HEK293 (cell line): ENCODE results near the gene JADE3.

Source experiments
- GLIS2 ChIP-seq: fragments of 450-650 bp; formaldehyde crosslinking; IDR thresholded peaks from 2 replicates; pipeline ENCODE4 v1.5.1; 2016; ENCODE audit warnings: missing biosample characterization, missing genetic modification characterization
- HOXA7 ChIP-seq: sonication (generic); formaldehyde crosslinking; IDR thresholded peaks from 2 replicates; pipeline ENCODE4 v1.8.1; 2022; ENCODE audit warnings: missing genetic modification reagents, borderline replicate concordance
- OSR2 ChIP-seq: fragments of 450-650 bp; formaldehyde crosslinking; IDR thresholded peaks from 2 replicates; pipeline ENCODE4 v1.5.1; 2016; ENCODE audit warnings: missing biosample characterization, missing genetic modification characterization
- PRDM10 ChIP-seq: fragments of 450-650 bp; formaldehyde crosslinking; IDR thresholded peaks from 2 replicates; pipeline ENCODE4 v1.5.1; 2016; ENCODE audit warnings: missing biosample characterization, missing genetic modification characterization
- SCRT1 ChIP-seq: fragments of 450-650 bp; formaldehyde crosslinking; IDR thresholded peaks from 2 replicates; pipeline ENCODE4 v1.5.1; 2016; ENCODE audit warnings: missing biosample characterization, missing genetic modification characterization, borderline replicate concordance
- SCRT2 ChIP-seq: fragments of 450-650 bp; formaldehyde crosslinking; IDR thresholded peaks from 2 replicates; pipeline ENCODE4 v1.5.1; 2016; ENCODE audit warnings: missing biosample characterization, missing genetic modification characterization
- ZFP37 ChIP-seq: fragments of 450-650 bp; formaldehyde crosslinking; IDR thresholded peaks from 2 replicates; pipeline ENCODE4 v1.5.1; 2016; ENCODE audit warnings: missing biosample characterization, missing genetic modification characterization
- ZFP41 ChIP-seq: fragments of 450-650 bp; formaldehyde crosslinking; IDR thresholded peaks from 2 replicates; pipeline ENCODE4 v1.5.1; 2016; ENCODE audit warnings: missing biosample characterization, missing genetic modification characterization, borderline replicate concordance
- ZNF19 ChIP-seq: fragments of 450-650 bp; formaldehyde crosslinking; IDR thresholded peaks from 2 replicates; pipeline ENCODE4; 2016; ENCODE audit warnings: missing biosample characterization, missing genetic modification characterization, low read depth
- ZNF324 ChIP-seq: fragments of 450-650 bp; formaldehyde crosslinking; IDR thresholded peaks from 2 replicates; pipeline ENCODE4 v1.5.1; 2016; ENCODE audit warnings: missing biosample characterization, missing genetic modification characterization
- ZNF335 ChIP-seq: fragments of 450-650 bp; formaldehyde crosslinking; conservative IDR thresholded peaks from 2 replicates; pipeline ENCODE4 v1.5.1; 2016; ENCODE audit warnings: missing biosample characterization, missing genetic modification characterization
- ZNF426 ChIP-seq: fragments of 450-650 bp; formaldehyde crosslinking; IDR thresholded peaks from 2 replicates; pipeline ENCODE4 v1.5.1; 2017; ENCODE audit warnings: missing biosample characterization, missing genetic modification characterization, mild to moderate bottlenecking, inconsistent platforms, moderate library complexity
- ZNF433 ChIP-seq: fragments of 450-650 bp; formaldehyde crosslinking; IDR thresholded peaks from 2 replicates; pipeline ENCODE4 v1.5.1; 2016; ENCODE audit warnings: missing biosample characterization, missing genetic modification characterization, low read depth
- ZNF449 ChIP-seq: fragments of 450-650 bp; formaldehyde crosslinking; IDR thresholded peaks from 2 replicates; pipeline ENCODE4 v1.5.1; 2017; ENCODE audit warnings: missing biosample characterization, mild to moderate bottlenecking, missing genetic modification characterization, moderate library complexity
- ZNF530 ChIP-seq: fragments of 450-650 bp; formaldehyde crosslinking; IDR thresholded peaks from 2 replicates; pipeline ENCODE4 v1.5.1; 2016; ENCODE audit warnings: low read depth, missing biosample characterization, missing genetic modification characterization
- ZNF560 ChIP-seq: fragments of 450-650 bp; formaldehyde crosslinking; IDR thresholded peaks from 2 replicates; pipeline ENCODE4 v1.5.1; 2017; ENCODE audit warnings: missing biosample characterization, missing genetic modification characterization, borderline replicate concordance
- ZNF610 ChIP-seq: fragments of 450-650 bp; formaldehyde crosslinking; IDR thresholded peaks from 2 replicates; pipeline ENCODE4 v1.5.1; 2016; ENCODE audit warnings: missing biosample characterization, missing genetic modification characterization, borderline replicate concordance
- ZNF626 ChIP-seq: fragments of 450-650 bp; sonication (Bioruptor Pico); formaldehyde crosslinking; IDR thresholded peaks from 2 replicates; pipeline ENCODE4 v1.5.1; 2018; ENCODE audit warnings: missing biosample characterization, missing genetic modification characterization, inconsistent platforms
- ZNF76 ChIP-seq: fragments of 450-650 bp; formaldehyde crosslinking; IDR thresholded peaks from 2 replicates; pipeline ENCODE4; 2016; ENCODE audit warnings: low read depth, missing biosample characterization, missing genetic modification characterization, borderline replicate concordance
- ZNF768 ChIP-seq: fragments of 450-650 bp; formaldehyde crosslinking; IDR thresholded peaks from 2 replicates; pipeline ENCODE4 v1.5.1; 2018; ENCODE audit warnings: missing biosample characterization, mild to moderate bottlenecking, missing genetic modification characterization
- ZNF792 ChIP-seq: fragments of 450-650 bp; formaldehyde crosslinking; IDR thresholded peaks from 2 replicates; pipeline ENCODE4 v1.5.1; 2016; ENCODE audit warnings: missing biosample characterization, missing genetic modification characterization
- TF ChIP-seq, protein P1 (sequence below): fragments of 450-650 bp; formaldehyde crosslinking; IDR thresholded peaks from 2 replicates; pipeline ENCODE4 v1.5.1; 2016; ENCODE audit warnings: missing biosample characterization, missing genetic modification characterization
- TF ChIP-seq, protein P2 (sequence below): fragments of 450-650 bp; formaldehyde crosslinking; conservative IDR thresholded peaks from 2 replicates; pipeline ENCODE4 v1.5.1; 2016; ENCODE audit warnings: low read depth, missing biosample characterization, missing genetic modification characterization
- TF ChIP-seq, protein P3 (sequence below): fragments of 450-650 bp; formaldehyde crosslinking; IDR thresholded peaks from 2 replicates; pipeline ENCODE4 v1.5.1; 2017; ENCODE audit warnings: missing biosample characterization, missing genetic modification characterization
- TF ChIP-seq, protein P4 (sequence below): IDR thresholded peaks from 2 replicates; pipeline ENCODE4 v1.6.1; 2011; ENCODE audit warnings: mild to moderate bottlenecking, low read depth, low read length, borderline replicate concordance

The JADE3 gene

GRCh38 chrX:46903458-46904242 is 8.6 kb upstream of the JADE3 start (continued):
- TF ChIP-seq PRDM10 (tag by site-specific recombination), result peak; percentile 73; the same call in 1 of the 2 replicates
- TF ChIP-seq OSR2 (tag by site-specific recombination), result peak; percentile 83
- TF ChIP-seq SCRT2 (tag by site-specific recombination), result peak; percentile 92
- TF ChIP-seq ZNF19 (tag by site-specific recombination), result no peak
- no peak for TF ChIP-seq HOXA7 (CRISPR knock-in tag)
- no peak for TF ChIP-seq ZNF560
- TF ChIP-seq ZFP37 (tag by site-specific recombination), result peak; percentile 50; the same call in 1 of the 2 replicates
- TF ChIP-seq ZNF792 (tag by site-specific recombination), result no peak
- TF ChIP-seq SCRT1 (tag by site-specific recombination), result peak; percentile 91
- TF ChIP-seq ZNF433 (tag by site-specific recombination), result no peak
- TF ChIP-seq ZNF626 (tag by site-specific recombination), result no peak
- no peak for TF ChIP-seq ZNF530 (tag by site-specific recombination)
- TF ChIP-seq, protein P1, sequence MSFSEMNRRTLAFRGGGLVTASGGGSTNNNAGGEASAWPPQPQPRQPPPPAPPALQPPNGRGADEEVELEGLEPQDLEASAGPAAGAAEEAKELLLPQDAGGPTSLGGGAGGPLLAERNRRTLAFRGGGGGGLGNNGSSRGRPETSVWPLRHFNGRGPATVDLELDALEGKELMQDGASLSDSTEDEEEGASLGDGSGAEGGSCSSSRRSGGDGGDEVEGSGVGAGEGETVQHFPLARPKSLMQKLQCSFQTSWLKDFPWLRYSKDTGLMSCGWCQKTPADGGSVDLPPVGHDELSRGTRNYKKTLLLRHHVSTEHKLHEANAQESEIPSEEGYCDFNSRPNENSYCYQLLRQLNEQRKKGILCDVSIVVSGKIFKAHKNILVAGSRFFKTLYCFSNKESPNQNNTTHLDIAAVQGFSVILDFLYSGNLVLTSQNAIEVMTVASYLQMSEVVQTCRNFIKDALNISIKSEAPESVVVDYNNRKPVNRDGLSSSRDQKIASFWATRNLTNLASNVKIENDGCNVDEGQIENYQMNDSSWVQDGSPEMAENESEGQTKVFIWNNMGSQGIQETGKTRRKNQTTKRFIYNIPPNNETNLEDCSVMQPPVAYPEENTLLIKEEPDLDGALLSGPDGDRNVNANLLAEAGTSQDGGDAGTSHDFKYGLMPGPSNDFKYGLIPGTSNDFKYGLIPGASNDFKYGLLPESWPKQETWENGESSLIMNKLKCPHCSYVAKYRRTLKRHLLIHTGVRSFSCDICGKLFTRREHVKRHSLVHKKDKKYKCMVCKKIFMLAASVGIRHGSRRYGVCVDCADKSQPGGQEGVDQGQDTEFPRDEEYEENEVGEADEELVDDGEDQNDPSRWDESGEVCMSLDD (tag by site-specific recombination), result no peak; the same call in 1 of the 2 replicates
- TF ChIP-seq ZNF324, result no peak
- no peak for TF ChIP-seq ZNF426 (tag by site-specific recombination)
- TF ChIP-seq ZNF335 (tag by site-specific recombination), result peak; percentile 73
- peak; percentile 65 for TF ChIP-seq GLIS2 (tag by site-specific recombination)
- TF ChIP-seq, protein P2, sequence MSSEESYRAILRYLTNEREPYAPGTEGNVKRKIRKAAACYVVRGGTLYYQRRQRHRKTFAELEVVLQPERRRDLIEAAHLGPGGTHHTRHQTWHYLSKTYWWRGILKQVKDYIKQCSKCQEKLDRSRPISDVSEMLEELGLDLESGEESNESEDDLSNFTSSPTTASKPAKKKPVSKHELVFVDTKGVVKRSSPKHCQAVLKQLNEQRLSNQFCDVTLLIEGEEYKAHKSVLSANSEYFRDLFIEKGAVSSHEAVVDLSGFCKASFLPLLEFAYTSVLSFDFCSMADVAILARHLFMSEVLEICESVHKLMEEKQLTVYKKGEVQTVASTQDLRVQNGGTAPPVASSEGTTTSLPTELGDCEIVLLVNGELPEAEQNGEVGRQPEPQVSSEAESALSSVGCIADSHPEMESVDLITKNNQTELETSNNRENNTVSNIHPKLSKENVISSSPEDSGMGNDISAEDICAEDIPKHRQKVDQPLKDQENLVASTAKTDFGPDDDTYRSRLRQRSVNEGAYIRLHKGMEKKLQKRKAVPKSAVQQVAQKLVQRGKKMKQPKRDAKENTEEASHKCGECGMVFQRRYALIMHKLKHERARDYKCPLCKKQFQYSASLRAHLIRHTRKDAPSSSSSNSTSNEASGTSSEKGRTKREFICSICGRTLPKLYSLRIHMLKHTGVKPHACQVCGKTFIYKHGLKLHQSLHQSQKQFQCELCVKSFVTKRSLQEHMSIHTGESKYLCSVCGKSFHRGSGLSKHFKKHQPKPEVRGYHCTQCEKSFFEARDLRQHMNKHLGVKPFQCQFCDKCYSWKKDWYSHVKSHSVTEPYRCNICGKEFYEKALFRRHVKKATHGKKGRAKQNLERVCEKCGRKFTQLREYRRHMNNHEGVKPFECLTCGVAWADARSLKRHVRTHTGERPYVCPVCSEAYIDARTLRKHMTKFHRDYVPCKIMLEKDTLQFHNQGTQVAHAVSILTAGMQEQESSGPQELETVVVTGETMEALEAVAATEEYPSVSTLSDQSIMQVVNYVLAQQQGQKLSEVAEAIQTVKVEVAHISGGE, result 0 out of 2 replicates have a peak, but pooled peaks have one; percentile 26
- TF ChIP-seq ZFP41 (tag by site-specific recombination), result no peak
- TF ChIP-seq ZNF76, result peak; percentile 45; the same call in 1 of the 2 replicates
- no peak for TF ChIP-seq ZNF610 (tag by site-specific recombination)
- TF ChIP-seq, protein P3, sequence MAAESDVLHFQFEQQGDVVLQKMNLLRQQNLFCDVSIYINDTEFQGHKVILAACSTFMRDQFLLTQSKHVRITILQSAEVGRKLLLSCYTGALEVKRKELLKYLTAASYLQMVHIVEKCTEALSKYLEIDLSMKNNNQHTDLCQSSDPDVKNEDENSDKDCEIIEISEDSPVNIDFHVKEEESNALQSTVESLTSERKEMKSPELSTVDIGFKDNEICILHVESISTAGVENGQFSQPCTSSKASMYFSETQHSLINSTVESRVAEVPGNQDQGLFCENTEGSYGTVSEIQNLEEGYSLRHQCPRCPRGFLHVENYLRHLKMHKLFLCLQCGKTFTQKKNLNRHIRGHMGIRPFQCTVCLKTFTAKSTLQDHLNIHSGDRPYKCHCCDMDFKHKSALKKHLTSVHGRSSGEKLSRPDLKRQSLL (tag by site-specific recombination), result no peak
- no peak for TF ChIP-seq ZNF449 (tag by site-specific recombination)
- TF ChIP-seq, protein P4, sequence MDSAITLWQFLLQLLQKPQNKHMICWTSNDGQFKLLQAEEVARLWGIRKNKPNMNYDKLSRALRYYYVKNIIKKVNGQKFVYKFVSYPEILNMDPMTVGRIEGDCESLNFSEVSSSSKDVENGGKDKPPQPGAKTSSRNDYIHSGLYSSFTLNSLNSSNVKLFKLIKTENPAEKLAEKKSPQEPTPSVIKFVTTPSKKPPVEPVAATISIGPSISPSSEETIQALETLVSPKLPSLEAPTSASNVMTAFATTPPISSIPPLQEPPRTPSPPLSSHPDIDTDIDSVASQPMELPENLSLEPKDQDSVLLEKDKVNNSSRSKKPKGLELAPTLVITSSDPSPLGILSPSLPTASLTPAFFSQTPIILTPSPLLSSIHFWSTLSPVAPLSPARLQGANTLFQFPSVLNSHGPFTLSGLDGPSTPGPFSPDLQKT, result no peak
- TF ChIP-seq ZNF768 (tag by site-specific recombination), result no peak; the same call in 1 of the 2 replicates
